Activated T-helper 1 cell treated with anti-CD3 and anti-CD28 coated beads, Interleukin-12 subunit alpha, Interleukin-12 subunit beta, Interleukin-2, Interleukin-4 antibody, amounts not matched to agents 30 ng/mL and 10 ng/mL and 1 ng/mL, durations not matched to agents 14 hours and 24 hours and 36 hours (primary cell): ENCODE measurements around the gene SUB1. TPM values are rescaled to one million over a fixed set of nuclear protein-coding genes. Genes with fewer than 3 reads are reported as not detected.

Experiments used
- DNase-seq: peaks from one replicate; pipeline ENCODE4 v3.0.0; 2021; ENCODE audit warnings: low spot score
- H3K27ac Mint-ChIP-seq: one replicate; pipeline ENCODE4 v1.8.0; 2021; ENCODE audit warnings: mild to moderate bottlenecking, mixed read lengths
- H3K27me3 Mint-ChIP-seq: one replicate; pipeline ENCODE4 v1.8.0; 2022; ENCODE audit warnings: mild to moderate bottlenecking, moderate library complexity, mixed read lengths; ENCODE audit not compliant: insufficient read depth
- H3K36me3 Mint-ChIP-seq: one replicate; pipeline ENCODE4 v1.8.0; 2021; ENCODE audit warnings: low read depth, mixed read lengths
- H3K4me1 Mint-ChIP-seq: one replicate; pipeline ENCODE4 v1.8.0; 2021; ENCODE audit warnings: low read depth, mixed read lengths
- H3K4me3 Mint-ChIP-seq: one replicate; pipeline ENCODE4 v1.8.0; 2021; ENCODE audit warnings: mild to moderate bottlenecking, moderate library complexity, mixed read lengths
- H3K9me3 Mint-ChIP-seq: one replicate; pipeline ENCODE4 v1.8.0; 2021; ENCODE audit warnings: mixed read lengths
- intact Hi-C: fragments of 100-400 bp; cut with micrococcal nuclease; formaldehyde crosslinking; loops from one replicate; pipeline ENCODE4 v1.15.1; 2024
- total RNA-seq: library from RNA; stranded (reverse); gene quantifications from 2 replicates; pipeline ENCODE4 v1.2.3, GENCODE V29; 2022

The SUB1 gene
- total RNA-seq, 1 donor from 2014 or later, result 408 TPM

- intact Hi-C loops, result no loop called here
- no peak overlapping the region for H3K4me3 Mint-ChIP-seq
- H3K9me3 Mint-ChIP-seq, result no peaks in the 10 kb centered on the region
- no peak for DNase-seq
- no peaks in the 10 kb centered on the region for H3K4me1 Mint-ChIP-seq
- H3K36me3 Mint-ChIP-seq, result no peaks in the 10 kb centered on the region
- no peak overlapping the region for H3K27ac Mint-ChIP-seq
- peaks cover 3% of the 10 kb centered on the region for H3K27me3 Mint-ChIP-seq
Observed at GRCh38 chr5:32646061-32646969, 61.0 kb downstream of the SUB1 start.

GRCh38 chr5:32651088-32651487, 65.7 kb downstream of the SUB1 start:
- intact Hi-C loops, result no loop called here
- no peaks in the 10 kb centered on the region for H3K4me1 Mint-ChIP-seq

GRCh38 chr5:32651638-32652037, 66.3 kb downstream of the SUB1 start:
- Mint-ChIP-seq H3K27ac (no peak overlapping the region), H3K36me3 (no peaks in the 10 kb centered on the region), H3K9me3 (peaks cover 10% of the 10 kb centered on the region), H3K4me3 (no peak overlapping the region), H3K4me1 (no peaks in the 10 kb centered on the region), H3K27me3 (no peaks in the 10 kb centered on the region)
- no peak for DNase-seq
- intact Hi-C loops, result no loop called here

More at GRCh38 chr5:32651088-32651487, 65.7 kb downstream of the SUB1 start:
- H3K36me3 Mint-ChIP-seq, result no peaks in the 10 kb centered on the region
- no peak overlapping the region for H3K4me3 Mint-ChIP-seq
- no peaks in the 10 kb centered on the region for H3K27me3 Mint-ChIP-seq
- no peak for DNase-seq
- no peak overlapping the region for H3K27ac Mint-ChIP-seq
- H3K9me3 Mint-ChIP-seq, result peaks cover 4% of the 10 kb centered on the region

Other genes with a start within 250 kb of the SUB1 start
- gene ZFR, start 140.8 kb upstream of the SUB1 start, total RNA-seq, result 67.7 and 70.8 TPM in 2 replicates
- gene NPR3, start 125.8 kb downstream of the SUB1 start, total RNA-seq, result not detected in 2 replicates